Measurements from ENCODE around the gene EID2. TPM values are rescaled to one million over a fixed set of nuclear protein-coding genes. Genes with fewer than 3 reads are reported as not detected.

EID2 gene
- total and polyA plus RNA-seq, 4 donors = 1.5 to 8.5 (median 4.5) TPM

- no peak for DNase-seq (ENCODE audit: low spot score)
- H3K4me1 ChIP-seq (ENCODE audit: control insufficient read depth in 4 of 4, insufficient read depth in 4 of 4, low read length in 3 of 4) = peaks cover 2 to 8% (median 8%) of the 10 kb centered on the region in 4 donors
- no peak overlapping the region for H3K27ac ChIP-seq (ENCODE audit: low read depth in 1 of 2, low read length in 2 of 2)
- H3K27me3 ChIP-seq (ENCODE audit: control insufficient read depth in 4 of 4, insufficient read depth in 4 of 4, low read length in 3 of 4) = peaks cover 0 to 19% (median 6%) of the 10 kb centered on the region in 4 donors
- H3K4me3 ChIP-seq (ENCODE audit: low read depth in 1 of 3, low read length in 3 of 3) = no peak overlapping the region
- TF ChIP-seq EGR1 (IDR thresholded peaks at IDR 0.05; ENCODE audit: low read depth in 2 of 2) (no peak), ATF3 (IDR thresholded peaks at IDR 0.05) (no peak), REST (IDR thresholded peaks at IDR 0.05) (no peak)
- H3K9ac ChIP-seq (ENCODE audit: low read depth in 1 of 2, low read length in 2 of 2) = no peak overlapping the region
- WGBS = 76% methylated on average over 9 of the region's 9 CpGs
- H3K36me3 ChIP-seq (ENCODE audit: control insufficient read depth in 4 of 4, insufficient read depth in 3 of 4, low read depth in 1 of 4, low read length in 3 of 4) = no peaks in the 10 kb centered on the region
- H3K9me3 ChIP-seq (ENCODE audit: control insufficient read depth in 4 of 4, low read length in 3 of 4) = peaks cover 0 to 2% (median 0%) of the 10 kb centered on the region in 4 donors
These were observed 31.3 kb downstream of the EID2 start for GRCh38 chr19:39508629-39509028.

- DNase-seq (ENCODE audit: low spot score) = no peak
- peaks cover 2 to 13% (median 11%) of the 10 kb centered on the region in 4 donors for H3K4me1 ChIP-seq (ENCODE audit: control insufficient read depth in 4 of 4, insufficient read depth in 4 of 4, low read length in 3 of 4)
- WGBS = 35% methylated on average over 24 of the region's 24 CpGs
- TF ChIP-seq MAX (IDR thresholded peaks at IDR 0.05) (no peak), TAF1 (conservative IDR thresholded peaks at IDR 0.05) (no peak), ZBTB33 (IDR thresholded peaks at IDR 0.05) (no peak), FOXA2 (IDR thresholded peaks at IDR 0.05) (no peak), SP1 (IDR thresholded peaks at IDR 0.05) (no peak), GABPA (IDR thresholded peaks at IDR 0.05 in 1 of 2, conservative IDR thresholded peaks at IDR 0.05 in 1 of 2) (no peak), FOXA1 (IDR thresholded peaks at IDR 0.05) (no peak), YY1 (IDR thresholded peaks at IDR 0.05) (no peak), RXRA (IDR thresholded peaks at IDR 0.05) (no peak), HNF4A (conservative IDR thresholded peaks at IDR 0.05) (no peak), EGR1 (IDR thresholded peaks at IDR 0.05; ENCODE audit: low read depth in 2 of 2) (no peak), JUND (IDR thresholded peaks at IDR 0.05) (no peak), ATF3 (IDR thresholded peaks at IDR 0.05) (no peak), CTCF (IDR thresholded peaks at IDR 0.05; ENCODE audit: low read depth, low read length, missing input control) (no peak), HNF4G (IDR thresholded peaks at IDR 0.05) (no peak)
- H3K4me3 ChIP-seq (ENCODE audit: low read depth in 1 of 3, low read length in 3 of 3) = no peak overlapping the region
- H3K9ac ChIP-seq (ENCODE audit: low read depth in 1 of 2, low read length in 2 of 2) = no peak overlapping the region
- no peaks in the 10 kb centered on the region for H3K9me3 ChIP-seq (ENCODE audit: control insufficient read depth in 4 of 4, low read length in 3 of 4)
- H3K27ac ChIP-seq (ENCODE audit: low read depth in 1 of 2, low read length in 2 of 2) = no peak overlapping the region
- peaks cover 2 to 19% (median 7%) of the 10 kb centered on the region in 4 donors for H3K27me3 ChIP-seq (ENCODE audit: control insufficient read depth in 4 of 4, insufficient read depth in 4 of 4, low read length in 3 of 4)
- no peaks in the 10 kb centered on the region for H3K36me3 ChIP-seq (ENCODE audit: control insufficient read depth in 4 of 4, insufficient read depth in 3 of 4, low read depth in 1 of 4, low read length in 3 of 4)
These were observed 32.1 kb downstream of the EID2 start for GRCh38 chr19:39507715-39508364.
